ENCODE measurements around the gene SPTB.

The SPTB gene

DNA sequence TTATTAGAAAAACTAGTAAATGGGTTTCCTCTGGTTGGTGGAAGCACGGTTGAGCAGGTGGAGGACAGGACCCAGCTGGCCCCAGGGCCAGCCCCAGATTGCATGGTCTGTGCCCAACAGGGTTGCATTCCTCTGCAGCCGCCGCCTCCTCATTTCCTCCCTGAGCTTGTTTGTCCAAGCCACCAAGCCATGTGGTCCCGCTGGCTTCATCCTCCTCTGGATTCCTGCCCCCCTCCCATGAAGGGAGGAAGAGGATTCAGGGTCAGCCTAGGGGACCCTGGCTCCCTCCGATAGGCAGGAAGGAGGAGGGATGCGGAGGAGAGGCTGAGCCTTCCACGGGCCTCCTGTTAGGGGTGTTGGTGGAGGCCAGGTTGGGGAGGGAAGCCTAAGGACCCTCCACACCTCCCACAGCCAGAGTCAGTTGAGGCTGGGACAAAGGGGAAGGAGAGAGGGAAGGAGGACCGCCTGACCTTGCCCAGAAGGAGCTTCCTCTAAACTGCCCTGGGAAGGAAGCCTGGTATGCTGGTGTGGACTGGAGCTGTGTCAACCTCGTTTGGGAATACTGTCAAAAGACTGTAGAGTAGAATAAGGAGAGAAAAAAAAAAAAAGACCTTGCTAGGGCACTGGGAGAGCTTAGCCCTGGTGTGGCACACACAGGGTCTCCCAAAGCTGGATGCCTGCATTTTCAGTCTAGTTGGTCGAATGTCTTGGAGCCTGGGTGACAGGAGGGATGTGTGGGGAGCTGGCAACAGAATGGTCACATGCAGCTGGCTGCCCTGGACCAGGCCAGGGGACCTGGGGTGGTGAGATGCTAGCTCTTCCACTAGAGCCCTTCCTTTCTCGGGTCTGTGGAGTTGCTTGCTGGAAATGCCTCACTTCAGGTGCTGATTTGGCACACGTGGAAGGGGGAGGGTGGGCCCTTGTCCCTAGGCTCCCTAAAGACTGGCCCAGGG lies 133.1 kb downstream of the SPTB start:
- DNase-seq = no peak

DNA sequence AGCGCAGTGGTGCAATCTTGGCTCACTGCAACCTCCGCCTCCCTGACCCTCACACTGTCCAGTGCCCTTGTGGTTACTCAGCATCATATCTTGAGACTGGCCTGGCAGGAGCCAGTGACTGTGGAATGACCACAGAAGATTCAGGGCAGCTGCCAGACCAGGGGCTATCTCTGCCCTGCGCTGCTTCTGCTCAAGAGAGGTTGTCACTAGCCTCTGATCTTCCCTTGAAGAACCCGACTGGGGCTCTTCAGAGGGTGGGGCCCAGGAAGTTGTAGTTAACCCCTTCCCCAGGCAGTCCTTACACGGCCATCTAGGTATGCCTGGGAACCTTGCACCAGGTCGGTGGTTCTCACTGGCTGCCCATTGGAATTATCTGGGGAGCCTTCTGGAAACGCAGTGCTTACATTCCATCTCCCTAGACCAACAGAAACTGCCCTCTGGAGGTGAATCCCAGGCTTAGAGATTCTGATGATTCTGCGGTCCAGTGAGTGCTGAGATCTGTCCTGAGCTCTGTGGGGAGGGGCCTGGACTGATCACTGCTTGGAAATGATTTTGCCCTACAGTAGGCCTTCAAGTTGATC lies 134.1 kb downstream of the SPTB start:
- no peak for DNase-seq

DNA sequence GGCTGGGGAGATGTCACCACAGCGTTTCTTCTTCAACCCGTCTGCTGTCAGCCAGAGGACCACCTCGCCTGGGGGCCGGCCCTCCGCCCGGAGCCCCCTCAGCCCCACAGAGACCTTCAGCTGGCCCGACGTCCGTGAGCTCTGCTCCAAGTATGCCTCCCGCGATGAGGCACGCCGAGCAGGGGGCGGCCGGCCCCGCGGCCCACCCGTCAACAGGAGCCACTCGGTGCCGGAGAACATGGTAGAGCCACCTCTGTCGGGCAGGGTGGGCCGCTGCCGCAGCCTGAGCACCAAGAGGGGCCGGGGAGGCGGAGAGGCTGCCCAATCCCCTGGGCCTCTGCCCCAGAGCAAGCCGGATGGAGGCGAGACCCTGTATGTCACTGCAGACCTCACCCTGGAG lies 136.6 kb downstream of the SPTB start:
- no peak for DNase-seq

GRCh38 chr14:64741961-64742360 lies 137.7 kb downstream of the SPTB start:
- no peak for DNase-seq

GRCh38 chr14:64741200-64741599 lies 138.5 kb downstream of the SPTB start:
- DNase-seq = no peak

DNA sequence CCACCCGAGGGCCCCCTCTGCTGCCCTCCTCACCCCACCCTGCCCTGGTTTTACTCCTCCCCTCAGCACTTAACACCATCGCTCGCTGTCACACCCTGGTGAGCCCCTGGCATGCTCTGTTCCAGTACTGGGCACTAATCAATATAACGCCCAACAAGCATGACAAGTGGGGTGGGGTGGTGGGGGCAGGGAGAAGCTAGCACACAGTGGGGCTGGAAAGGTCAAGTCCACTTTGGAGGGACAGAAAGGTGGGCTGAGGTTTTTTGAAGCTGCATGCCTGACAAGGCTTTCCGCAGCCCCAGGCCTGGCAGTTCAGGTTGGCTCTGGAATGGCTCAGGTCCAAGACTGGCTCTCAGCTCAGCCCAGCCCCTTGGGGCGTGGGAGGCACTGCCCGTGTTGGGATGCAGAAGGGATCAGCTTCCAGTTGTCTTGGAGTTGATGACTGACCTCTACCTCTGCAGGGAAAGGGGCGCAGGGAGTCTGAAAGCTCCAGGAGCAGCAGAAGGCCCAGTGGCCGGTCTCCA lies 141.4 kb downstream of the SPTB start:
- no peak for DNase-seq

DNA sequence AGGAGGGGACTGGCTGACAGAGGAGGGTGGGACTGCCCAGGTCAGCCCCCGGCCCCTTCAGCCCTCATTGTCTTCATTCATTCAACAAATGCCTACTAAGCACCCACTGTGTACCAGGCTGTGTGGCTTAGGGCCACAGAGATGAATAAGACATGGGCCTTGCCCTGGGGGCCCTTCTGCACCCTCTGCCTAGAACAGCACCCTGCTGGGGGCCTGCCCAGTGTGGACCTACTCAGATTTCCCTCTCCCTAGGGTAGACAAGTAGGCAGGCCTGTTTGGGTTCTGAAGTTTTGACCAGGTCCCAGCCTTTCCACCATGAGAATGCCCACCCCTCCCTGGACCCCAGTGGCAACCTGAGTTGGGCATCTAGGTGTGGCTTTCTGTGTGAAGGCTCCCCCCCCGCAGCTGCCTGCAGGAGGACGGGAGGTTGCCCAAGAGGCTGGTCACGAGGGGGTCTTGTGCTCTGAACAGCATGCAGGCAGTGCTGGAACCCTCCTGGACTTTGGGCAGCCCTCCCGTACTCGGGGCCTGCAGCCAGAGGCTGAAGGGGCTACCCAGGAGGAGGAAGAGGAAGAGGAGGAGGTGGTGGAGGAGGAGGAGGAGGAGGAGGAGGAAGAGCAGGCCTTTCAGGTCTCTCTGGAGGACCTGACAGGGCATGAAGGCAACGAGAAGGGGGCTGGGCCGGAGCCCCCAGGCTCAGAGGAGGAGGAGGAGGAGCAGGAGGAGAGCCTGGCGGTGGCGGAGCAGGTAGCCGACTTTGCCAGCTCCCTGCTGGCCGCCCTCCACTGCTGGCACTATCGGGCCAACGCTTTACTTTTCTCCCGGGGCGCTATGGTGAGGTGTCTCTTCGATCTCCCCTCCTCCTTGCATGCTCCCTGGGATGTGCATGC lies 142.1 kb downstream of the SPTB start:
- DNase-seq = no peak

DNA sequence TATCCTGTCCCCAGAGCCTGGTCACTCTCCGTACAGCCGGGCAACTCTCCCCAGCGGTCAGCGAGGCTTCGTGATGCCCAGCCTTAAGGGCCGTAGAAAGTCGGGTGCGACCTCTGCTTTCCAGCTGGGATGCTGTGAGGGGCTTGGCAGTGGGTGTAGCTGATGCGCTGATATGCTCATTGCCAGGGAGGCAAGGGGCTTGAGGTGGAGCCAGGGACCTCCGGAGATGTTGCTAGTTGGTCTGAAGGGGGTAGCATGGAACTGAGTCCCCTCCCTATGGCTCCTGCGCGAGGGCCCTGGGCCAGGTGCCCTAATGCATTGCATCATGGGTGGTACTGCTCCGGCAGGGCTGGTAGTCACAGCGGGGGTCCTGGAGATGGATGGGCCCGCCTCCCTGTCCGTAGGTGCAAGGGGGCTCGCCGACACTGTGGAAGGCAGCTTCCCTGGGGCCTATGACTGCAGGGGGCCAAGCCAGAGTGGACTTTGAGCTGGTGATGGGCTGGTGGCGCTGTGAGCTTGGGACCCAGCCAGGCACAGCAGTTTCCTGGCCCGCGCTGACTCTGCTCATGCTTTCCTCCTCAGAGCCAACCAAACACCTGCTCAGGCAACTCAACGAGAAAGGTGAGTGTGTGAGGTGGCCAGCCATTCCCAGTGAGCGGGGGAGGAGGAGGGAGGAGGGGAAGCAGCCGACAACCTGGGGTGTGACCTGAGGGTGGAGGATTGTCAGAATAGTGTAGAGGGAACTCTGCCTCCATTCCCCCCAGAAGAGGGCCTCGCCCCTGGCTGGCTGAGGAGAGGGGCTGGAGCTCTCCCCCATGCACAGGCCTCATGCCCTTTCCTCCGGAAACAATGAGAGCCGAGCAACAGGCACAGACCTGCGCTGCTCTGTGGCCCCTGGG lies 143.2 kb downstream of the SPTB start:
- DNase-seq = no peak

DNA sequence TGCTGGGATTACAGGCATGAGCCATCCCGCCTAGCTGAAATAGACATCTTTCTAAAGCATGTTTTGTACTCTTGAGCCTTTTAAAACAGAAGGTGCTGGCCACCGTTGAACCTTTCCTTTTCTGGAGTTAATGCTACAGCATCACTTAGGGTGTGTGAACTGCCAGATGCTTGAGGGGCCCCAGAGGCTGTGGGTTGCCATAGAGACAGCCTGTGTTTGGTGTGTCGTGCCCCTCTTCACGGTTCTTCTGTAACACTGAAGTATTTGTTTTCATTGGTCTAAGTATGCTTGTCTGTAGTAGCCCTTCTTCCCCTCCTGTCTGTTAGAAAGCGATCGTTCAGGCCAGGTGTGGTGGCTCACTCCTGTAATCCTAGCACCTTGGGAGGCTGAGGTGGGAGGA lies 144.7 kb downstream of the SPTB start:
- DNase-seq = no peak

DNA sequence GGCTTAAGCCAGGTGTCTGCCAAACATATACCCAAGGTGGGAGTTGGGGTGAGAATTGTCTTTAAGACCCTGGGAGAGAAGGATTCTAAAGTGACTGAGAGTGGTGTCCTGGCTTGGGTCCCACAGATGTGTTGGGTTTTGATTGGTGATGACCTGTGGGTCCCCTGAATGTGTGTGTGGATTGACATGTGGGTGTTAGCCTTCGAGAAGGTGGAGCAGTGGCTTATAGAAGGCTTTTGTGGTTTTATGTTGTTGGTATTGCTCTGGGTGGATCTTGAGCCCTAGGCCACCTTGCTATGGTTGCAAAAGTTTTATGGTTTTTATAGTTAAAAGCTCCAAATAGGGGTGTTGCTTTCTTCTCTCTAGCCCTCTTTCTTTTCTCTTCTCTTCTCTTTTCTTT lies 145.8 kb downstream of the SPTB start:
- DNase-seq = no peak

GRCh38 chr14:64733321-64733720 lies 146.4 kb downstream of the SPTB start:
- DNase-seq = no peak

GRCh38 chr14:64732536-64733120 lies 147.1 kb downstream of the SPTB start:
- DNase-seq = no peak

DNA sequence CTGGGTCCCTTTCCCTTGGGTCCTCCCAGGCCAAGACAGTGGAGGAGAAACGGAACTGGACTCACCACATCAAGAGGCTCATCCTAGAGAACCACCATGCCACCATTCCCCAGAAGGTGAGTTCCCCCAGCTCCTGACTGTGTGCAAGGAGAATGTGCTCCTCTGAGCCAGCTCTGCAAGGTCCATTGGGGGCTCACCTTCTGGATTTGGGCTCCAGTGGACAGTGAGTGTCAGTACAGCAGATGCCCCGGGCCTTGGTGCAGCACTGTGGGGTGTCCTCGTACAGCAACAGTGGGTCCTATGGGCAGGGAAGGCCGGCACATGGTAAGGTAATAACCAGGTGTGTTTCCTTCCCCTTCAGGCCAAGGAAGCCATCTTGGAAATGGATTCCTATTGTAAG lies 147.6 kb downstream of the SPTB start:
- DNase-seq = no peak

- no peak for DNase-seq
Measured at GRCh38 chr14:64731141-64731581, 148.5 kb downstream of the SPTB start.

GRCh38 chr14:64730681-64731080 lies 149.0 kb downstream of the SPTB start:
- no peak for DNase-seq

GRCh38 chr14:64730061-64730440 lies 149.7 kb downstream of the SPTB start:
- no peak for DNase-seq

GRCh38 chr14:64729386-64730060 lies 150.2 kb downstream of the SPTB start:
- no peak for DNase-seq

- no peak for DNase-seq
Measured at GRCh38 chr14:64728856-64729255, 150.9 kb downstream of the SPTB start.

DNA sequence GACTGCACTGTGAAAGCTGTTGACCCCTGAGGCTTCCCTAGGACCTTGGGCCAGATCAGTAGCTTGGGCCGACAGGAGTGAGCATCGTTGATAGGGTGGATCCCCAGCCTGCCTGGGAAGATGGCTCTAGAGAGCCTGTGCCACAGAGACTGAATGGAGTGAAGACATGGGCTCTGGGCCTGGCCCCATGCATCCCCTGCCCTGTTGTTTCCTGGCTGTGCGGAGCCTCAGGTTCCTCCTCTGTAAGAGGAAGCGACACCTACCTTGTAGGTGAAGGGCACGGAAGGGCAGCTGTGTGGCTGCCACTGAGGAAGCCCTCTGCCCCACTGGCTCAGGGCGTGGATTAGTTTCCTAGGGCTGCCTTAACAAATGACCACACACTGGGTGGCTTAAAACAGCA lies 151.6 kb downstream of the SPTB start:
- DNase-seq = no peak

- no peak for DNase-seq
Measured at GRCh38 chr14:64727551-64728071, 152.1 kb downstream of the SPTB start.

- DNase-seq = peak; percentile 59
Measured at GRCh38 chr14:64726585-64726890, 153.2 kb downstream of the SPTB start.

Data from stimulated activated CD4-positive, alpha-beta T cell treated with anti-CD3 and anti-CD28 coated beads, Interleukin-4, amount 100 ng/mL, for 24 hours (primary cell).